ENCODE results near the gene ZSCAN25. TPM values are rescaled to one million over a fixed set of nuclear protein-coding genes. Genes with fewer than 3 reads are reported as not detected.
"Not testable (repeated sequence)": the region's sequence is repeated elsewhere in the genome, so short reads cannot be mapped to it uniquely, and the experiment has no call there.

Gene ZSCAN25
- total RNA-seq, 1 donor from 2014 or later = 19.8 TPM

GRCh38 chr7:99638731-99639130 is 22.0 kb downstream of the ZSCAN25 start:
- ATAC-seq = no peak
- intact Hi-C loops (cut with DNase I) = no loop called here
- DNase-seq (ENCODE audit: low spot score) = no peak

- intact Hi-C loops (cut with DNase I) = no loop called here
- ATAC-seq (no peak), DNase-seq (ENCODE audit: low spot score) (no peak)
Observed at GRCh38 chr7:99639267-99639666, 22.5 kb downstream of the ZSCAN25 start.

GRCh38 chr7:99642027-99642426 is 25.3 kb downstream of the ZSCAN25 start:
- intact Hi-C loops (cut with DNase I) = no loop called here
- DNase-seq (ENCODE audit: low spot score) (no peak), ATAC-seq (no peak)

- DNase-seq (ENCODE audit: low spot score) = no peak
- no peak for ATAC-seq
- intact Hi-C loops (cut with DNase I) = no loop called here
Observed at GRCh38 chr7:99643464-99643863, 26.7 kb downstream of the ZSCAN25 start.

GRCh38 chr7:99644431-99644830 is 27.7 kb downstream of the ZSCAN25 start:
- ATAC-seq = no peak
- no peak for DNase-seq (ENCODE audit: low spot score)
- intact Hi-C loops (cut with DNase I) = no loop called here

GRCh38 chr7:99645590-99645989 is 28.8 kb downstream of the ZSCAN25 start:
- DNase-seq (ENCODE audit: low spot score) (no peak), ATAC-seq (no peak)
- intact Hi-C loops (cut with DNase I) = no loop called here

- DNase-seq (ENCODE audit: low spot score) (no peak), ATAC-seq (no peak)
- intact Hi-C loops (cut with DNase I) = no loop called here
Observed at GRCh38 chr7:99648843-99649242, 32.1 kb downstream of the ZSCAN25 start.

GRCh38 chr7:99651290-99651689 is 34.5 kb downstream of the ZSCAN25 start:
- no peak for DNase-seq (ENCODE audit: low spot score)
- intact Hi-C loops (cut with DNase I) = no loop called here
- ATAC-seq = no peak

- intact Hi-C loops (cut with DNase I) = no loop called here
- no peak for ATAC-seq
Observed at GRCh38 chr7:99652671-99653070, 35.9 kb downstream of the ZSCAN25 start.

GRCh38 chr7:99653269-99653668 is 36.5 kb downstream of the ZSCAN25 start:
- ATAC-seq; DNase-seq (ENCODE audit: low spot score); intact Hi-C loops (cut with DNase I): not testable (repeated sequence)

More at GRCh38 chr7:99652671-99653070, 35.9 kb downstream of the ZSCAN25 start:
- DNase-seq (ENCODE audit: low spot score) = no peak

GRCh38 chr7:99653754-99654153 is 37.0 kb downstream of the ZSCAN25 start:
- ATAC-seq (no peak), DNase-seq (ENCODE audit: low spot score) (no peak)
- intact Hi-C loops (cut with DNase I) = no loop called here

GRCh38 chr7:99654626-99655025 is 37.9 kb downstream of the ZSCAN25 start:
- DNase-seq (ENCODE audit: low spot score); ATAC-seq; intact Hi-C loops (cut with DNase I): not testable (repeated sequence)

- DNase-seq (ENCODE audit: low spot score); ATAC-seq; intact Hi-C loops (cut with DNase I): not testable (repeated sequence)
Observed at GRCh38 chr7:99657879-99658278, 41.1 kb downstream of the ZSCAN25 start.

GRCh38 chr7:99665312-99666012 is 48.7 kb downstream of the ZSCAN25 start:
- no peak for DNase-seq (ENCODE audit: low spot score)
- intact Hi-C loops (cut with DNase I) = no loop called here
- no peak for ATAC-seq

GRCh38 chr7:99666013-99666395 is 49.3 kb downstream of the ZSCAN25 start:
- no peak for DNase-seq (ENCODE audit: low spot score)
- no peak for ATAC-seq
- intact Hi-C loops (cut with DNase I) = no loop called here

- DNase-seq (ENCODE audit: low spot score) (no peak), ATAC-seq (no peak)
- intact Hi-C loops (cut with DNase I) = no loop called here
Observed at GRCh38 chr7:99667179-99667578, 50.4 kb downstream of the ZSCAN25 start.

- intact Hi-C loops (cut with DNase I) = no loop called here
- DNase-seq (ENCODE audit: low spot score) = no peak
- ATAC-seq = no peak
Observed at GRCh38 chr7:99668541-99668940, 51.8 kb downstream of the ZSCAN25 start.

GRCh38 chr7:99669782-99670181 is 53.0 kb downstream of the ZSCAN25 start:
- no peak for ATAC-seq
- intact Hi-C loops (cut with DNase I) = no loop called here
- DNase-seq (ENCODE audit: low spot score) = no peak

GRCh38 chr7:99672573-99672972 is 55.8 kb downstream of the ZSCAN25 start:
- intact Hi-C loops (cut with DNase I) = no loop called here
- no peak for DNase-seq (ENCODE audit: low spot score)
- no peak for ATAC-seq

- intact Hi-C loops (cut with DNase I) = no loop called here
- no peak for ATAC-seq
- no peak for DNase-seq (ENCODE audit: low spot score)
Observed at GRCh38 chr7:99674995-99675742, 58.4 kb downstream of the ZSCAN25 start.
